OCI-LY3 (cell line): ENCODE data around the gene TCF12.

ENCODE experiments used
- CTCF ChIP-seq: fragments of 200-600, 300-600 bp; sonication (generic); IDR thresholded peaks from 2 replicates; pipeline ENCODE4 v1.5.1; 2014; ENCODE audit warnings: antibody characterized with exemption, low read length, low read depth
- EZH2phosphoT487 ChIP-seq: fragments of 200-600 bp; shearing (Covaris generic); IDR thresholded peaks from 2 replicates; pipeline ENCODE4 v1.6.1; 2018; ENCODE audit warnings: antibody characterized with exemption, mixed run types, low read depth

- TF ChIP-seq CTCF (no peak), EZH2phosphoT487 (no peak)
Observed at GRCh38 chr15:57045741-57046382, 127.4 kb downstream of the TCF12 start.
